ENCODE measurements around the gene MAP2.

Gene MAP2

GRCh38 chr2:209719034-209719433 lies 295.2 kb downstream of the MAP2 start:
- no peaks in the 10 kb centered on the region for H3K36me3 ChIP-seq
- no peak overlapping the region for H3K27ac ChIP-seq
- no peak for TF ChIP-seq CTCF (IDR thresholded peaks at IDR 0.05; ENCODE audit: low read depth, low read length)
- no peak for DNase-seq
- no peaks in the 10 kb centered on the region for H3K9me3 ChIP-seq (ENCODE audit: severe bottlenecking)
- no peaks in the 10 kb centered on the region for H3K27me3 ChIP-seq (ENCODE audit: insufficient read depth, low read depth, severe bottlenecking)
- no peak overlapping the region for H3K4me3 ChIP-seq (ENCODE audit: low read depth, low read length)

GRCh38 chr2:209721497-209721896 lies 297.6 kb downstream of the MAP2 start:
- Histone ChIP-seq H3K27me3 (ENCODE audit: insufficient read depth, low read depth, severe bottlenecking) (no peaks in the 10 kb centered on the region), H3K36me3 (no peaks in the 10 kb centered on the region), H3K4me3 (ENCODE audit: low read depth, low read length) (no peak overlapping the region), H3K9me3 (ENCODE audit: severe bottlenecking) (no peaks in the 10 kb centered on the region), H3K27ac (no peak overlapping the region)
- no peak for TF ChIP-seq CTCF (IDR thresholded peaks at IDR 0.05; ENCODE audit: low read depth, low read length)
- no peak for DNase-seq

- TF ChIP-seq CTCF (IDR thresholded peaks at IDR 0.05; ENCODE audit: low read depth, low read length), result no peak
- no peaks in the 10 kb centered on the region for H3K36me3 ChIP-seq
- no peak overlapping the region for H3K4me3 ChIP-seq (ENCODE audit: low read depth, low read length)
- H3K9me3 ChIP-seq (ENCODE audit: severe bottlenecking), result no peaks in the 10 kb centered on the region
- H3K27me3 ChIP-seq (ENCODE audit: insufficient read depth, low read depth, severe bottlenecking), result no peaks in the 10 kb centered on the region
- no peak for DNase-seq
- no peak overlapping the region for H3K27ac ChIP-seq
Measured at GRCh38 chr2:209726311-209726710, 302.5 kb downstream of the MAP2 start.

- TF ChIP-seq CTCF (IDR thresholded peaks at IDR 0.05; ENCODE audit: low read depth, low read length), result no peak
- Histone ChIP-seq H3K9me3 (ENCODE audit: severe bottlenecking) (no peaks in the 10 kb centered on the region), H3K27ac (no peak overlapping the region)
Measured at GRCh38 chr2:209727077-209727476, 303.2 kb downstream of the MAP2 start.

GRCh38 chr2:209734805-209735204 lies 311.0 kb downstream of the MAP2 start:
- no peaks in the 10 kb centered on the region for H3K36me3 ChIP-seq
- H3K27ac ChIP-seq, result no peak overlapping the region
- TF ChIP-seq CTCF (IDR thresholded peaks at IDR 0.05; ENCODE audit: low read depth, low read length), result no peak
- no peaks in the 10 kb centered on the region for H3K9me3 ChIP-seq (ENCODE audit: severe bottlenecking)
- no peak overlapping the region for H3K4me3 ChIP-seq (ENCODE audit: low read depth, low read length)
- H3K27me3 ChIP-seq (ENCODE audit: insufficient read depth, low read depth, severe bottlenecking), result no peaks in the 10 kb centered on the region
- no peak for DNase-seq

More at GRCh38 chr2:209727077-209727476, 303.2 kb downstream of the MAP2 start:
- Histone ChIP-seq H3K36me3 (no peaks in the 10 kb centered on the region), H3K4me3 (ENCODE audit: low read depth, low read length) (no peak overlapping the region), H3K27me3 (ENCODE audit: insufficient read depth, low read depth, severe bottlenecking) (no peaks in the 10 kb centered on the region)
- no peak for DNase-seq

- no peak overlapping the region for H3K4me3 ChIP-seq (ENCODE audit: low read depth, low read length)
- DNase-seq, result no peak
- no peak for TF ChIP-seq CTCF (IDR thresholded peaks at IDR 0.05; ENCODE audit: low read depth, low read length)
- no peaks in the 10 kb centered on the region for H3K27me3 ChIP-seq (ENCODE audit: insufficient read depth, low read depth, severe bottlenecking)
- H3K9me3 ChIP-seq (ENCODE audit: severe bottlenecking), result peaks cover 2% of the 10 kb centered on the region
- H3K27ac ChIP-seq, result no peak overlapping the region
- H3K36me3 ChIP-seq, result no peaks in the 10 kb centered on the region
Measured at GRCh38 chr2:209741953-209742352, 318.1 kb downstream of the MAP2 start.
